ENCODE measurements around the gene PPP3CA.

DNA sequence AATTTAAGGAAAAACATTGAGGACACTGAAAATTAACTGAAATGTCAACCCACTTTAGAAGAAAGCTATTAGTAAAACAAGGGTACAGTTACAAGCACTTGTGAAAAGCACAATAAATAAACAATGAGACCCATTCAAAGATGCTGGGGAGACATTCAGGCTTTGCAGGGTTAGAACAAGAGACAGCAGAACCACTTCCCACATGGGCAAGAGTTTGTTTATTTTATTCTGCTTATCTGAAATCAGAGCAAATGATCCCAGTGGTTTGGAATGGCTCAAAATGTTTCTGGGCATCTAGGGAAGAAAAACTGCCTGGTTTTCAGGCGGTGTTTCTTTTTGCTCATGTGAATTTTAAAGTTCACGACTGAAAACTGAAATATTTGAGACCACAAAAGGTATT is 42.4 kb downstream of the PPP3CA start:
- TF ChIP-seq TAF1 (IDR thresholded peaks at IDR 0.05; ENCODE audit: low read depth, low read length): no peak
- no peak for TF ChIP-seq POLR2AphosphoS5 (IDR thresholded peaks at IDR 0.05; ENCODE audit: low read depth, low read length)
